MM.1S (cell line): Measurements from ENCODE around the gene PLAAT4.

Experiments used
- DNase-seq: peaks from one replicate; pipeline ENCODE4 v3.0.0-alpha.2; 2015
- H2AFZ ChIP-seq: fragments of 300-600 bp; sonication (generic); 2 replicates; pipeline ENCODE4 v1.6.0; 2016; ENCODE audit warnings: antibody characterized with exemption, low read length
- H3F3A ChIP-seq: fragments of 300-600 bp; sonication (generic); 2 replicates; pipeline ENCODE4 v1.6.1; 2016; ENCODE audit warnings: mild to moderate bottlenecking, antibody characterized with exemption, low read length, moderate library complexity, mixed read lengths; ENCODE audit not compliant: insufficient read depth
- H3K27ac ChIP-seq: fragments of 300-600 bp; sonication (generic); 2 replicates; pipeline ENCODE4 v1.5.1; 2016; ENCODE audit warnings: mild to moderate bottlenecking, low read length
- H3K27me3 ChIP-seq: fragments of 300-600 bp; sonication (generic); replicated peaks from 2 replicates; pipeline ENCODE4 v1.6.0; 2016; ENCODE audit warnings: low read length; ENCODE audit not compliant: insufficient read depth
- H3K36me3 ChIP-seq: fragments of 300-600 bp; sonication (generic); replicated peaks from 2 replicates; pipeline ENCODE4 v1.6.1; 2016; ENCODE audit warnings: mild to moderate bottlenecking, low read length, mixed read lengths; ENCODE audit not compliant: insufficient read depth
- H3K4me1 ChIP-seq: fragments of 300-600 bp; sonication (generic); 2 replicates; pipeline ENCODE4 v1.6.1; 2016; ENCODE audit warnings: low read length, mixed read lengths
- H3K4me2 ChIP-seq: fragments of 300-600 bp; sonication (generic); 2 replicates; pipeline ENCODE4 v1.6.0; 2016; ENCODE audit warnings: low read depth, low read length
- H3K4me3 ChIP-seq: fragments of 300-600 bp; sonication (generic); 2 replicates; pipeline ENCODE4 v1.5.1; 2016; ENCODE audit warnings: low read length, mixed read lengths
- H3K79me2 ChIP-seq: fragments of 300-600 bp; sonication (generic); 2 replicates; pipeline ENCODE4 v1.6.1; 2016; ENCODE audit warnings: mixed run types, low read length, mixed read lengths
- H3K9ac ChIP-seq: fragments of 300-600 bp; sonication (generic); 2 replicates; pipeline ENCODE4 v1.6.1; 2016; ENCODE audit warnings: low read length, mixed read lengths
- H3K9me2 ChIP-seq: fragments of 300-600 bp; sonication (generic); replicated peaks from 2 replicates; pipeline ENCODE4 v1.6.1; 2016; ENCODE audit warnings: mild to moderate bottlenecking, low read length, mixed read lengths; ENCODE audit not compliant: insufficient read depth
- H3K9me3 ChIP-seq: fragments of 300-600 bp; sonication (generic); replicated peaks from 2 replicates; pipeline ENCODE4 v1.6.1; 2016; ENCODE audit warnings: mild to moderate bottlenecking, low read length, mixed read lengths; ENCODE audit not compliant: insufficient read depth
- H4K20me1 ChIP-seq: fragments of 300-600 bp; sonication (generic); 2 replicates; pipeline ENCODE4 v1.6.1; 2016; ENCODE audit warnings: mild to moderate bottlenecking, low read length, moderate library complexity, mixed read lengths; ENCODE audit not compliant: insufficient read depth
- CTCF ChIP-seq: fragments of 300-600 bp; sonication (generic); IDR thresholded peaks from 2 replicates; pipeline ENCODE4 v1.5.1; 2016; ENCODE audit warnings: antibody characterized with exemption, low read length, mixed read lengths
- EZH2 ChIP-seq: fragments of 300-600 bp; sonication (generic); optimal IDR thresholded peaks from 2 replicates; pipeline ENCODE3; 2017; ENCODE audit warnings: low read depth, mild to moderate bottlenecking, antibody characterized with exemption, low read length, mixed read lengths
- EZH2phosphoT487 ChIP-seq: fragments of 300-600 bp; sonication (generic); IDR thresholded peaks from 2 replicates; pipeline ENCODE4 v1.6.1; 2018; ENCODE audit warnings: antibody characterized with exemption, low read length

PLAAT4 gene

GRCh38 chr11:63556404-63557013, 19.9 kb downstream of the PLAAT4 start:
- no peak overlapping the region for H3K27ac ChIP-seq
- no peak overlapping the region for H3K4me2 ChIP-seq

GRCh38 chr11:63557570-63557969, 21.0 kb downstream of the PLAAT4 start:
- H3K27ac ChIP-seq = no peak overlapping the region
- 0 out of 2 replicates have a peak, but pooled peaks cover 4% of the 10 kb centered on the region for H3F3A ChIP-seq
- no peak overlapping the region for H2AFZ ChIP-seq
- no peaks in the 10 kb centered on the region for H3K79me2 ChIP-seq
- no peaks in the 10 kb centered on the region for H3K27me3 ChIP-seq
- H3K4me3 ChIP-seq = no peak overlapping the region
- no peaks in the 10 kb centered on the region for H3K9me2 ChIP-seq
- H3K9me3 ChIP-seq = no peaks in the 10 kb centered on the region
- no peak overlapping the region for H3K4me2 ChIP-seq
- no peak for DNase-seq
- no peak for TF ChIP-seq CTCF
- no peak for TF ChIP-seq EZH2phosphoT487
- TF ChIP-seq EZH2 = no peak
- H3K9ac ChIP-seq = no peak overlapping the region
- H4K20me1 ChIP-seq = no peaks in the 10 kb centered on the region
- no peaks in the 10 kb centered on the region for H3K36me3 ChIP-seq
- H3K4me1 ChIP-seq = peaks cover 10% of the 10 kb centered on the region

More at GRCh38 chr11:63556404-63557013, 19.9 kb downstream of the PLAAT4 start:
- H3K9ac ChIP-seq = no peak overlapping the region
- H2AFZ ChIP-seq = no peak overlapping the region
- no peaks in the 10 kb centered on the region for H3K9me2 ChIP-seq
- 0 out of 2 replicates have a peak, but pooled peaks cover 4% of the 10 kb centered on the region for H3F3A ChIP-seq
- H3K79me2 ChIP-seq = no peaks in the 10 kb centered on the region
- DNase-seq = no peak
- H3K4me1 ChIP-seq = peaks cover 9% of the 10 kb centered on the region
- H3K27me3 ChIP-seq = no peaks in the 10 kb centered on the region
- H4K20me1 ChIP-seq = no peaks in the 10 kb centered on the region
- no peaks in the 10 kb centered on the region for H3K36me3 ChIP-seq
- no peak overlapping the region for H3K4me3 ChIP-seq
- TF ChIP-seq EZH2phosphoT487 (no peak), EZH2 (no peak), CTCF (no peak)
- no peaks in the 10 kb centered on the region for H3K9me3 ChIP-seq

GRCh38 chr11:63558459-63559157, 22.0 kb downstream of the PLAAT4 start:
- no peaks in the 10 kb centered on the region for H3K9me2 ChIP-seq
- DNase-seq = no peak
- no peaks in the 10 kb centered on the region for H3K36me3 ChIP-seq
- no peak for TF ChIP-seq EZH2phosphoT487
- no peak for TF ChIP-seq EZH2
- no peak for TF ChIP-seq CTCF
- H3K4me3 ChIP-seq = no peak overlapping the region
- H3K27me3 ChIP-seq = no peaks in the 10 kb centered on the region
- no peak overlapping the region for H3K27ac ChIP-seq
- no peaks in the 10 kb centered on the region for H3K79me2 ChIP-seq
- no peak overlapping the region for H2AFZ ChIP-seq
- H3F3A ChIP-seq = peaks cover 12% of the 10 kb centered on the region
- peaks cover 18% of the 10 kb centered on the region for H3K4me1 ChIP-seq
- H3K9ac ChIP-seq = no peak overlapping the region
- H3K4me2 ChIP-seq = no peak overlapping the region
- H4K20me1 ChIP-seq = no peaks in the 10 kb centered on the region
- no peaks in the 10 kb centered on the region for H3K9me3 ChIP-seq
